Large intestine (tissue), 3 donors: Measurements from ENCODE around the gene PTPRE. TPM values are rescaled to one million over a fixed set of nuclear protein-coding genes. Genes with fewer than 3 reads are reported as not detected.

Source experiments
- DNase-seq, 2 donors: peaks; one replicate each; pipeline versions ENCODE4 v3.0.0 to v3.0.0-alpha.2; 2013
- H3K27ac ChIP-seq: one replicate; pipeline ENCODE4 v1.5.1; 2013; ENCODE audit warnings: low read length
- H3K27me3 ChIP-seq: 2 replicates; pipeline ENCODE4 v1.6.1; 2013; ENCODE audit warnings: low read length; ENCODE audit not compliant: control insufficient read depth, insufficient read depth
- H3K36me3 ChIP-seq: 2 replicates; pipeline ENCODE4 v1.6.1; 2013; ENCODE audit warnings: low read length; ENCODE audit not compliant: control insufficient read depth, insufficient read depth
- H3K4me1 ChIP-seq: one replicate; pipeline ENCODE4 v1.6.1; 2013; ENCODE audit warnings: low read length; ENCODE audit not compliant: control insufficient read depth, insufficient read depth
- H3K4me3 ChIP-seq: one replicate; pipeline ENCODE4 v1.5.1; 2013; ENCODE audit warnings: low read length
- H3K9me3 ChIP-seq: one replicate; pipeline ENCODE4 v1.6.1; 2013; ENCODE audit warnings: mild to moderate bottlenecking, low read depth, low read length, moderate library complexity; ENCODE audit not compliant: control insufficient read depth
- WGBS: methylation state at CpG from one replicate; pipeline ENCODE4 v1.1.5; 2013; ENCODE audit warnings: low lambda C conversion rate; ENCODE audit not compliant: insufficient coverage; 5-methylcytosine and 5-hydroxymethylcytosine counted together
- polyA plus RNA-seq: library from polyadenylated mRNA; unstranded; fragments of 120-200 nt; gene quantifications from one replicate; pipeline ENCODE4 v1.2.1, GENCODE V29; 2013

PTPRE gene
- polyA plus RNA-seq, 1 donor, result 21.6 TPM

- H3K36me3 ChIP-seq, result no peaks in the 10 kb centered on the region
- no peaks in the 10 kb centered on the region for H3K9me3 ChIP-seq
- WGBS, result no CpG with 5 or more reads among the region's 8 CpGs
- H3K4me3 ChIP-seq, result no peak overlapping the region
- DNase-seq, result no peak
- H3K4me1 ChIP-seq, result no peaks in the 10 kb centered on the region
- no peak overlapping the region for H3K27ac ChIP-seq
- no peaks in the 10 kb centered on the region for H3K27me3 ChIP-seq
Measured at GRCh38 chr10:127991543-127992255, 84.8 kb downstream of the PTPRE start.

- Histone ChIP-seq H3K36me3 (no peaks in the 10 kb centered on the region), H3K4me1 (no peaks in the 10 kb centered on the region), H3K4me3 (no peak overlapping the region), H3K27ac (no peak overlapping the region), H3K27me3 (no peaks in the 10 kb centered on the region), H3K9me3 (no peaks in the 10 kb centered on the region)
- WGBS, result no CpG with 5 or more reads among the region's 8 CpGs
- no peak for DNase-seq
Measured at GRCh38 chr10:127992376-127992775, 85.5 kb downstream of the PTPRE start.

GRCh38 chr10:127993056-127993690 lies 86.3 kb downstream of the PTPRE start:
- no peak for DNase-seq
- Histone ChIP-seq H3K4me1 (no peaks in the 10 kb centered on the region), H3K9me3 (no peaks in the 10 kb centered on the region), H3K36me3 (no peaks in the 10 kb centered on the region), H3K27me3 (no peaks in the 10 kb centered on the region), H3K27ac (no peak overlapping the region), H3K4me3 (no peak overlapping the region)
- WGBS, result 94% methylated on average over 4 of the region's 12 CpGs

- Histone ChIP-seq H3K4me3 (no peak overlapping the region), H3K9me3 (no peaks in the 10 kb centered on the region), H3K36me3 (no peaks in the 10 kb centered on the region), H3K4me1 (no peaks in the 10 kb centered on the region), H3K27me3 (no peaks in the 10 kb centered on the region), H3K27ac (no peak overlapping the region)
- DNase-seq, result no peak
- WGBS, result 80% methylated on average over 2 of the region's 6 CpGs
Measured at GRCh38 chr10:127995939-127996338, 89.0 kb downstream of the PTPRE start.

GRCh38 chr10:127996586-127996985 lies 89.7 kb downstream of the PTPRE start:
- Histone ChIP-seq H3K36me3 (no peaks in the 10 kb centered on the region), H3K4me3 (no peak overlapping the region), H3K27me3 (no peaks in the 10 kb centered on the region), H3K4me1 (no peaks in the 10 kb centered on the region), H3K9me3 (no peaks in the 10 kb centered on the region), H3K27ac (no peak overlapping the region)
- no peak for DNase-seq
- WGBS, result no CpG with 5 or more reads among the region's 5 CpGs

GRCh38 chr10:127997271-127997670 lies 90.4 kb downstream of the PTPRE start:
- no peak for DNase-seq
- H3K4me1 ChIP-seq, result no peaks in the 10 kb centered on the region
- no peaks in the 10 kb centered on the region for H3K27me3 ChIP-seq
- H3K4me3 ChIP-seq, result no peak overlapping the region
- no peak overlapping the region for H3K27ac ChIP-seq
- H3K9me3 ChIP-seq, result no peaks in the 10 kb centered on the region
- H3K36me3 ChIP-seq, result no peaks in the 10 kb centered on the region
- WGBS, result no CpG with 5 or more reads among the region's 4 CpGs

GRCh38 chr10:127997937-127998336 lies 91.0 kb downstream of the PTPRE start:
- H3K4me3 ChIP-seq, result no peak overlapping the region
- H3K27ac ChIP-seq, result no peak overlapping the region
- H3K4me1 ChIP-seq, result no peaks in the 10 kb centered on the region
- H3K9me3 ChIP-seq, result no peaks in the 10 kb centered on the region
- 96% methylated on average over 3 of the region's 8 CpGs for WGBS
- H3K36me3 ChIP-seq, result no peaks in the 10 kb centered on the region
- DNase-seq, result peak in 1 of 2 donors; percentile 20
- no peaks in the 10 kb centered on the region for H3K27me3 ChIP-seq

- DNase-seq, result no peak
- no peaks in the 10 kb centered on the region for H3K27me3 ChIP-seq
Measured at GRCh38 chr10:127998501-127999144, 91.7 kb downstream of the PTPRE start.

GRCh38 chr10:127999297-128000129 lies 92.6 kb downstream of the PTPRE start:
- WGBS, result 90% methylated on average over 4 of the region's 23 CpGs
- no peak overlapping the region for H3K4me3 ChIP-seq
- no peak overlapping the region for H3K27ac ChIP-seq
- H3K4me1 ChIP-seq, result no peaks in the 10 kb centered on the region
- no peak for DNase-seq
- no peaks in the 10 kb centered on the region for H3K9me3 ChIP-seq
- H3K27me3 ChIP-seq, result no peaks in the 10 kb centered on the region
- no peaks in the 10 kb centered on the region for H3K36me3 ChIP-seq

More at GRCh38 chr10:127998501-127999144, 91.7 kb downstream of the PTPRE start:
- Histone ChIP-seq H3K4me1 (no peaks in the 10 kb centered on the region), H3K36me3 (no peaks in the 10 kb centered on the region), H3K4me3 (no peak overlapping the region), H3K27ac (no peak overlapping the region), H3K9me3 (no peaks in the 10 kb centered on the region)
- WGBS, result no CpG with 5 or more reads among the region's 17 CpGs
